ENCODE results near the gene LAPTM5.

Gene LAPTM5

DNA sequence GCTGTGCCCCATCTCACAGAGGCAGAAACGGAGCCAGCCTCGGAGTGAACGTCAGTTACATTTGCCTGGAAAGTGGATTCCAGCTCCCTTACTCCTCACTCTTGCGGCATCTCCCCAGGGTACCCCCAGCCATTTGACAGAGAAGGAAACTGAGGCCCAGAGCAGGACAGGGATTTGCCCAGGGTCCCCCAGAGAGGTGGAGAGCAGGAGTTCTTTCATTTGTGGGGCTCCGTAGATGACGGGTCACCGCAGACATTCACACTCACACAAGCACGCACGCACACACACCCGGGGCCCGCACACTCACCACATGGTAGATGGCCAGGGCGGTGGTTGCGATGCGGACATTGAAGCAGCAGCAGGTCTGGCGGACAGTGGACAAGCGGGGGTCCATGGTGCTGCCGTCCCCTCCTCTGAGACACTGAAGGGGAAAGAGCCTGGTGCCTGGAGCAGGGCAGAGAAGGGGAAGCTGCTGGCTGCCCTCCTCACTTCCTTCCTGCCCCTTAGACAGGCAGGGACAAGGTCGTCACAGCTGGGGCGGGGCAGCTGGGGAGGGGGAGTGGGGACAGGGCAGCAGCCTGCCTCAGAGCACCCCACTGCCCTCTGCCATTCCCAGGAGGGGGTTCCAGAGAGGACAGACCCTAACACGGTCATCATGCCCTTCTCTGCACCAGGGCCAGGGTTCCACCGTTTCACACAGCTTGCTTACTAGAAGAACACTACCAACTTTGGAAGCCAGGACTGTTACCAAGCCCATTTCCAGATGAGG is at the start of gene LAPTM5:
Gene LAPTM5, minus strand, starts transcription at position 423 of the 769 bp plus-strand sequence. Its CDS starts 29 bp downstream, at position 394.
- H3K4me1 ChIP-seq (ENCODE audit: control insufficient read depth, insufficient read depth, low read length) = no peaks in the 10 kb centered on the region

GRCh38 chr1:30806381-30807317 is 49.1 kb upstream of the LAPTM5 start:
- Histone ChIP-seq H3K27me3 (ENCODE audit: control insufficient read depth, insufficient read depth, low read length) (peaks cover 27% of the 10 kb centered on the region), H3K4me3 (ENCODE audit: low read length) (no peak overlapping the region)

More for the DNA sequence above, at the start of gene LAPTM5:
- Histone ChIP-seq H3K9me3 (ENCODE audit: control insufficient read depth, low read length) (no peaks in the 10 kb centered on the region), H3K9ac (ENCODE audit: low read length) (peak within 1 kb of the TSS; percentile 63), H3K27me3 (ENCODE audit: control insufficient read depth, insufficient read depth, low read length) (peaks cover 4% of the 10 kb centered on the region), H3K4me3 (ENCODE audit: low read length) (peak within 1 kb of the TSS; percentile 12), H3K36me3 (ENCODE audit: control insufficient read depth, insufficient read depth, low read length) (no peaks in the 10 kb centered on the region)

DNA sequence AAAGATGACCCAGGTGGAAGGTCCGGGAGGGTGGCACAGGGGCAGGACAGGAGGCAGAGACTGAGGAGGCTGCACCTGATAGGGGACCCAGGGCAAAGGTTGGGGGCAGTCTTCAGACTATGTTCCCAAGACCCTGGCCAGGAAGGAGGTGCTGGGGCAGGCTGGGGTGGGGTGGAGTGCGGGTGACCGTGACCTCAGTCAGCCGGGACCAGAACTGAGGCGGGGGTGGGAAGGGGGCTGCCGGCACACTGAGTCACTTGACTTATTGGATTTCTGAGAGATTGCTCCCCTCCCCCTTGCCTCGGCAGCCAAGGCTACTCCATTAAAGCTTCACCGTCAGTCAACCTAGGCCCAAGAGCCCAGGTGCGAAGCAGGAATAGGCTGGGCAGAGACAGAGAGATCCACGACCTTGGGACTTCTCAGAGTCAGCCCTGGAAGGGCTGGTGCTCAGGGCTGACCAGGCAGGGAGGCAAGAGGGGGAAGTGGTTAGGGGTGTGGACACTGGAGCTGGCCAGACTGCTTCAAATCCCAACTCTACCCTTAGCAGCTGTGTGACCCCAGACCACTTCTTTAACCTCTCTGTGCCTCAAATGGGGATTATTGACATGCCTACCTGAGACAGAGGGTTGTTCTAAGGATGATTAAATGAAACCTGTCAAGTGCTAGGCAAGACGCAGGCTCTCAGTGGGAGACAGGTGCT is 47.9 kb upstream of the LAPTM5 start:
- Histone ChIP-seq H3K36me3 (ENCODE audit: control insufficient read depth, insufficient read depth, low read length) (no peaks in the 10 kb centered on the region), H3K4me1 (ENCODE audit: control insufficient read depth, insufficient read depth, low read length) (peaks cover 11% of the 10 kb centered on the region), H3K4me3 (ENCODE audit: low read length) (no peak overlapping the region), H3K9ac (ENCODE audit: low read length) (no peak overlapping the region), H3K27me3 (ENCODE audit: control insufficient read depth, insufficient read depth, low read length) (peaks cover 27% of the 10 kb centered on the region), H3K9me3 (ENCODE audit: control insufficient read depth, low read length) (no peaks in the 10 kb centered on the region)

More at GRCh38 chr1:30806381-30807317, 49.1 kb upstream of the LAPTM5 start:
- H3K9me3 ChIP-seq (ENCODE audit: control insufficient read depth, low read length) = no peaks in the 10 kb centered on the region
- H3K4me1 ChIP-seq (ENCODE audit: control insufficient read depth, insufficient read depth, low read length) = peaks cover 9% of the 10 kb centered on the region
- no peaks in the 10 kb centered on the region for H3K36me3 ChIP-seq (ENCODE audit: control insufficient read depth, insufficient read depth, low read length)
- H3K9ac ChIP-seq (ENCODE audit: low read length) = no peak overlapping the region

- Histone ChIP-seq H3K27me3 (ENCODE audit: control insufficient read depth, insufficient read depth, low read length) (peaks cover 27% of the 10 kb centered on the region), H3K4me3 (ENCODE audit: low read length) (no peak overlapping the region), H3K4me1 (ENCODE audit: control insufficient read depth, insufficient read depth, low read length) (peaks cover 11% of the 10 kb centered on the region), H3K9ac (ENCODE audit: low read length) (no peak overlapping the region), H3K36me3 (ENCODE audit: control insufficient read depth, insufficient read depth, low read length) (no peaks in the 10 kb centered on the region), H3K9me3 (ENCODE audit: control insufficient read depth, low read length) (no peaks in the 10 kb centered on the region)
Observed at GRCh38 chr1:30804822-30805221, 47.2 kb upstream of the LAPTM5 start.

DNA sequence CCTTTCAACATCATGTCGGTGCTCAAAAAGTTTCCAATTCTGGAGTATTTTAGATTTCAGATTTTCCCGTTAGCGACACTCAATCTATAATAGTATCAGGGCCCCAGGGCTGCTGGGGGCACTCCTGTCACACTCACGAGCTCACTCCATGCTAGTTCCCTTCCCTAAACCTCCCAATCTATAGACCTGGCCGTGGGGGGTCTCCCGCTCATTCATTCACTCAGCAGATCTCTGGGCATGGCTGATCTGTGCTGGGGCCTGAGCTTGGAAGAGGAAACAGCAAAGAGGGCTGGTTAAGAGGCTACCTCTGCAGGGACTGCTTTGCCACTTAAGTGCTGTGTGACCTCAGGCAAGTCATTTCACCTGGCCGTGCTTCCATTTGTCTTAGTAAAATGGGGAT is 46.8 kb upstream of the LAPTM5 start:
- Histone ChIP-seq H3K36me3 (ENCODE audit: control insufficient read depth, insufficient read depth, low read length) (no peaks in the 10 kb centered on the region), H3K9me3 (ENCODE audit: control insufficient read depth, low read length) (no peaks in the 10 kb centered on the region), H3K27me3 (ENCODE audit: control insufficient read depth, insufficient read depth, low read length) (peaks cover 27% of the 10 kb centered on the region), H3K4me3 (ENCODE audit: low read length) (no peak overlapping the region), H3K4me1 (ENCODE audit: control insufficient read depth, insufficient read depth, low read length) (peaks cover 12% of the 10 kb centered on the region), H3K9ac (ENCODE audit: low read length) (no peak overlapping the region)

- Histone ChIP-seq H3K9me3 (ENCODE audit: control insufficient read depth, low read length) (no peaks in the 10 kb centered on the region), H3K27me3 (ENCODE audit: control insufficient read depth, insufficient read depth, low read length) (peaks cover 27% of the 10 kb centered on the region), H3K9ac (ENCODE audit: low read length) (no peak overlapping the region), H3K4me3 (ENCODE audit: low read length) (no peak overlapping the region), H3K36me3 (ENCODE audit: control insufficient read depth, insufficient read depth, low read length) (no peaks in the 10 kb centered on the region), H3K4me1 (ENCODE audit: control insufficient read depth, insufficient read depth, low read length) (peaks cover 20% of the 10 kb centered on the region)
Observed at GRCh38 chr1:30803562-30803961, 46.0 kb upstream of the LAPTM5 start.

- Histone ChIP-seq H3K4me1 (ENCODE audit: control insufficient read depth, insufficient read depth, low read length) (peaks cover 24% of the 10 kb centered on the region), H3K27me3 (ENCODE audit: control insufficient read depth, insufficient read depth, low read length) (peaks cover 24% of the 10 kb centered on the region), H3K9ac (ENCODE audit: low read length) (peak overlapping the region; percentile 45), H3K4me3 (ENCODE audit: low read length) (no peak overlapping the region), H3K36me3 (ENCODE audit: control insufficient read depth, insufficient read depth, low read length) (no peaks in the 10 kb centered on the region), H3K9me3 (ENCODE audit: control insufficient read depth, low read length) (no peaks in the 10 kb centered on the region)
Observed at GRCh38 chr1:30801771-30802198, 44.2 kb upstream of the LAPTM5 start.

DNA sequence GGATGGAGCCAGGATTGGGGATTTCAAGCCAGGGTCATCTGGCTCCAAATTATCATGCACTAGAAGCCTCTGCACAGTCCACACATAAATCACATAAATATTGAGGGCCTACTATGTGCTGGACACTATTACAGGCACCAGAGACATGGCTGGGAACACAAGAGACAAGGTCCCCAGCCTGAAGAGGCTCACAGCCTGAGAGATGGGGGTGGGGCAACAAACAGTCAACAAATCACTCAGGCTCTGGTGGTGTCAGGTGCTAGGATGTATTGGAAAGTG is 41.6 kb upstream of the LAPTM5 start:
- Histone ChIP-seq H3K36me3 (ENCODE audit: control insufficient read depth, insufficient read depth, low read length) (no peaks in the 10 kb centered on the region), H3K4me1 (ENCODE audit: control insufficient read depth, insufficient read depth, low read length) (peaks cover 24% of the 10 kb centered on the region), H3K9me3 (ENCODE audit: control insufficient read depth, low read length) (no peaks in the 10 kb centered on the region), H3K9ac (ENCODE audit: low read length) (no peak overlapping the region), H3K27me3 (ENCODE audit: control insufficient read depth, insufficient read depth, low read length) (peaks cover 3% of the 10 kb centered on the region), H3K4me3 (ENCODE audit: low read length) (no peak overlapping the region)

- Histone ChIP-seq H3K9ac (ENCODE audit: low read length) (no peak overlapping the region), H3K4me3 (ENCODE audit: low read length) (no peak overlapping the region), H3K27me3 (ENCODE audit: control insufficient read depth, insufficient read depth, low read length) (peaks cover 3% of the 10 kb centered on the region), H3K9me3 (ENCODE audit: control insufficient read depth, low read length) (no peaks in the 10 kb centered on the region), H3K4me1 (ENCODE audit: control insufficient read depth, insufficient read depth, low read length) (peaks cover 24% of the 10 kb centered on the region), H3K36me3 (ENCODE audit: control insufficient read depth, insufficient read depth, low read length) (no peaks in the 10 kb centered on the region)
Observed at GRCh38 chr1:30798389-30799232, 41.0 kb upstream of the LAPTM5 start.

DNA sequence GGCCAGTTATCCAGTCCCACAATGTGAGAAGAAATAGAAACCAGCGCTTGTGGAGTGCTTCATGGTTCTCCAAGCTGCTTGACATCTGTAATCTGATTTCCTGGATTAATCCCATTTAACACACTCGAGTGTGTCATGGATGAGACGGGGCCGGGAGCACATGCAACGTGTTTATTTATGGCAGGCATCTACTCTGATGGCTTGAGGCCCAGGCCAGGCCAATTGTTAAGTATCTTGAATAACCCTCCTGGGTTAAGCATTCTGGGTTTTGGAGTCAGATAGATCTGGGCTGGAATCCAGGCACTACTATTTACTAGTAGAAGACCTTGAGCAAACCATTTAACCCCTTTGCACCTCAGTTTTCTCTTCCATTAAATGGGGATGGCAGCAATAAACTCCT is 37.5 kb upstream of the LAPTM5 start:
- H3K27me3 ChIP-seq (ENCODE audit: control insufficient read depth, insufficient read depth, low read length) = peaks cover 7% of the 10 kb centered on the region
- H3K36me3 ChIP-seq (ENCODE audit: control insufficient read depth, insufficient read depth, low read length) = no peaks in the 10 kb centered on the region
- peaks cover 18% of the 10 kb centered on the region for H3K4me1 ChIP-seq (ENCODE audit: control insufficient read depth, insufficient read depth, low read length)
- no peak overlapping the region for H3K4me3 ChIP-seq (ENCODE audit: low read length)
- no peaks in the 10 kb centered on the region for H3K9me3 ChIP-seq (ENCODE audit: control insufficient read depth, low read length)
- no peak overlapping the region for H3K9ac ChIP-seq (ENCODE audit: low read length)

GRCh38 chr1:30794260-30794659 is 36.7 kb upstream of the LAPTM5 start:
- Histone ChIP-seq H3K4me3 (ENCODE audit: low read length) (no peak overlapping the region), H3K9me3 (ENCODE audit: control insufficient read depth, low read length) (no peaks in the 10 kb centered on the region), H3K4me1 (ENCODE audit: control insufficient read depth, insufficient read depth, low read length) (peaks cover 16% of the 10 kb centered on the region), H3K27me3 (ENCODE audit: control insufficient read depth, insufficient read depth, low read length) (peaks cover 7% of the 10 kb centered on the region), H3K9ac (ENCODE audit: low read length) (no peak overlapping the region), H3K36me3 (ENCODE audit: control insufficient read depth, insufficient read depth, low read length) (no peaks in the 10 kb centered on the region)

Data from mucosa of stomach (tissue), 1 donor.